Spinal cord (tissue), 10 donors: ENCODE measurements around the gene EQTN. TPM values are rescaled to one million over a fixed set of nuclear protein-coding genes. Genes with fewer than 3 reads are reported as not detected.
"Not testable (repeated sequence)": the region's sequence is repeated elsewhere in the genome, so short reads cannot be mapped to it uniquely, and the experiment has no call there.

Experiments
- DNase-seq, 6 donors: peaks; one replicate each; pipeline versions ENCODE4 v3.0.0 to v3.0.0-alpha.2; 2013 to 2015; ENCODE audit warnings: low spot score in 6 of 6, low read depth in 4 of 6
- H3K27ac ChIP-seq: one replicate; pipeline ENCODE4 v1.5.1; 2013; ENCODE audit warnings: low read depth, low read length, control low read depth
- H3K27me3 ChIP-seq: one replicate; pipeline ENCODE4 v1.6.1; 2013; ENCODE audit warnings: low read length; ENCODE audit not compliant: control insufficient read depth, insufficient read depth
- H3K36me3 ChIP-seq: one replicate; pipeline ENCODE4 v1.6.1; 2013; ENCODE audit warnings: low read length; ENCODE audit not compliant: control insufficient read depth, insufficient read depth
- H3K4me1 ChIP-seq: one replicate; pipeline ENCODE4 v1.6.1; 2013; ENCODE audit warnings: low read length; ENCODE audit not compliant: control insufficient read depth, insufficient read depth
- H3K4me3 ChIP-seq: one replicate; pipeline ENCODE4 v1.5.1; 2013; ENCODE audit warnings: low read depth, low read length, control low read depth
- H3K9me3 ChIP-seq: one replicate; pipeline ENCODE4 v1.6.1; 2013; ENCODE audit warnings: low read length; ENCODE audit not compliant: control insufficient read depth, insufficient read depth
- WGBS: methylation state at CpG from one replicate; pipeline ENCODE4 v1.1.5; 2013; ENCODE audit warnings: missing lambda C conversion rate; ENCODE audit not compliant: insufficient coverage; 5-methylcytosine and 5-hydroxymethylcytosine counted together
- polyA plus RNA-seq, 2 donors: library from polyadenylated mRNA; unstranded; fragments of 120-200 nt; gene quantifications; one replicate each; pipeline ENCODE4 v1.2.1, GENCODE V29; 2013; ENCODE audit not compliant: insufficient read length in 2 of 2
- total RNA-seq, 2 donors: library from RNA; depleted of rRNA in 1 of 2; stranded (reverse); fragments of 120-200 nt in 1 of 2; fragments of >200 nt in 1 of 2; gene quantifications; one replicate each; pipeline versions ENCODE4 v1.2.3 to v1.2.4, GENCODE V29; 2013 to 2014
- donor health status: healthy.

Gene EQTN
- total and polyA plus RNA-seq, 4 donors = 0.25 to 1.9 (median 0.47) TPM

DNA sequence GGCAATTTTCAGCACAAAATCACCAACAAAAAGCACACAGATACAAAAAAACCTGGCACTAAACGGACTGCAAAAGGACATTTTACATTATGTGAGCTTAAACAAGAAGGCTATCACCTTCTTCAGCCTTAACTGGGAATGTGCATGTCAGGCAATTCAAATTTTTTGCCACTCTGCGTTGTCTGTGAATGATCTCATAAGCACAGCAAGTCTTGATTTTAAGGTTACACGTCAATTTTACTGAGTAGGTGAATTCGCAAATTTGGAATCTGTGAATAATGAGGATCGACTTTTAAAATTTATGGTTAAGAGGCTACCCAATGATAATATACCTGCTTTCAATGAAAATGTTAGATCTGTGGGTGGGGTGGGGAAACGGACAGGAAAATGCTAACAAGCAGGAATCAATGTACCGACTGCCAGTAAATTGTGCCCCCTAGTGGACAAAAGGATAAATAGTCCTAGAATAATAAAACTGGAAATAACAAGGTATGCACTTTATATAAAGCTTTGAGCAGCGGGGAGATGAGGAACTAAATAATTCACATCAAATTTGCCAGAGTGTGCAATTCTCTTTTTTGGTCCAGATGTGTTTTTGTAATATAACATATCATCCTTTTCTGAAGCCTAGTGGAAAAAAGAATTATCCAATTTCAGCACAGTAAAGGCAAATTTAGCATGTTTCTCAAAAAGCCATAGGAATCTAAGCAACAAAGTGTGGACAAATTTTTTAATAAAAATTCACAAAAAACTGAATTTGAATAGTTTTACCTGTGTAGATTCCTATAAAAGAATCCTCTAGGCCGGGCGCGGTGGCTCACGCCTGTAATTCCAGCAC, 20.5 kb downstream of the EQTN start:
- Histone ChIP-seq H3K27me3 (no peaks in the 10 kb centered on the region), H3K9me3 (no peaks in the 10 kb centered on the region), H3K4me3 (peak overlapping the region; percentile 17), H3K27ac (no peak overlapping the region), H3K4me1 (no peaks in the 10 kb centered on the region), H3K36me3 (no peaks in the 10 kb centered on the region)
- 94% methylated on average over 4 of the region's 12 CpGs for WGBS
- DNase-seq = peak; percentile 48 to 94 (median 62)

DNA sequence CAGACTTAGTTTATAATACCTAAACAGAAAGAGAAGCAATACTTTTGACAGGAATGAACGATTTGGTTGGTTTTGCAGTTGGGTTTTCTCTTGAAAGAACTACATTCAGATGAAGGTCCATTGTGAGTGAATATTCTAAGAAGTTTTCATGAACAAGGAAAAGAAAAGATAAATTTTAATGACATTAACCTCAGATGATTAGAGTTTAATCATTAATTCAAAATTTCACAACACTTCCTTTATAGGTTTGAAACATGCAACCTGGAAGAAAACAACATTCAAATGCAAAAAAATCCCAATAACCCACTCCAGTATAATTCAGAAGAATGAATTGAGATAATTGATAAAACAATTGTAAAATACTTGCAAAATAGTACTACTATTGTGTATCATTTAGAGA, 23.8 kb downstream of the EQTN start:
- Histone ChIP-seq H3K27me3 (no peaks in the 10 kb centered on the region), H3K27ac (no peak overlapping the region), H3K9me3 (no peaks in the 10 kb centered on the region), H3K36me3 (no peaks in the 10 kb centered on the region), H3K4me1 (no peaks in the 10 kb centered on the region), H3K4me3 (no peak overlapping the region)
- no CpG with 5 or more reads among the region's 1 CpG for WGBS
- no peak for DNase-seq

DNA sequence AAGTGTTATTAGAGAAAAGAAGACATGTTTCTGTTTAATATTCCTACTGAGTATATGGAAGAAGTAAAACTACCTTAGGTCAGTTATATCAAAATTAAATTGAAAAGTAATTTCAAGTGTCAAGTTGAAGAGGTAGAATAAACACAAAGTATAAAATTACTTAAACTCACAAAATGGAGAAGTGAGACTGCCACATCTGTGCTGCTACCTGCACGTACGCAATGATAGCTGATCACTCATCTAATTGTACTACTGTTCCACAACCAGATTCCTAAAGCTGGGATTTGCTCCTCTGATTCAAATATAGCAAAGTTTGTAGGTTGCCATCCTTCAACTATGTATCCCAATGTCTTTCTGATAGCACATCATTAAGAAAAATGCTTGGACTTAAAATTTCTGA, 24.8 kb downstream of the EQTN start:
- no peaks in the 10 kb centered on the region for H3K27me3 ChIP-seq
- H3K36me3 ChIP-seq = no peaks in the 10 kb centered on the region
- 100% methylated on average over 2 of the region's 2 CpGs for WGBS
- no peaks in the 10 kb centered on the region for H3K4me1 ChIP-seq
- no peak overlapping the region for H3K4me3 ChIP-seq
- no peak overlapping the region for H3K27ac ChIP-seq
- no peak for DNase-seq
- no peaks in the 10 kb centered on the region for H3K9me3 ChIP-seq

DNA sequence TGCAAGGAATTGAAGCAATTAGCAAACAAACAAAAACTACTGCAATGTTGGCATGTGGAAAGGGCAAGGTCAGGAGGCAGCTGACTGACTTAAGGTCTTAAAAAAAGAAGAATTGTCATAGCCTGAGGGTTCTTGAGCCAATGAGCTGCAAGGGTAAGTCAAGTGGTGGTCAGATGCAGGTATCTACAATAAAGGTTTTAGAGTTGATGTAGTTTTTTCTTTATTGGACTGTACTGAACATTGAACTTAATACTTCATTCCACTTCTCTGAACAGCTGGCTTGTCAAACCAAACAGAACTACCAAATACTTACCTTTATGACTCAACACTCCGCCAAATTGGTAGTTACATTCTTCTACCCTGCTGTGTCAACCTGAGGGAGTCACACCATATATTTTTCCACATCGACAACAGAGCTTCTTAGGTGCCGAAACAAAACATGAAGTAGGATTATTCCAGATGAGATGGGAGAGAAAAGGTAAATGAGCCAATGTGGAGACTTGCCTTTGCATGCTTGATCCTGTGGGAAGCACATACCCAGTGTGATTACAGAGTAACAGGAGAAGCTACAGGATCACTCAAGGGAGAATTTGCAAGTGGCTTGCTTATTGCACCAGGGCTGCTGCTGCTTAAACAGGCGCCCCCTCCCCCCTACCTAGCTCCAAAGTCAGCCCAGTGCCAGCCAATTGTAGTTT, 35.3 kb downstream of the EQTN start:
- WGBS = 33% methylated on average over 1 of the region's 4 CpGs
- DNase-seq = no peak
- H3K27ac ChIP-seq = no peak overlapping the region
- H3K4me3 ChIP-seq = no peak overlapping the region
- no peaks in the 10 kb centered on the region for H3K27me3 ChIP-seq
- no peaks in the 10 kb centered on the region for H3K36me3 ChIP-seq
- no peaks in the 10 kb centered on the region for H3K9me3 ChIP-seq
- no peaks in the 10 kb centered on the region for H3K4me1 ChIP-seq

DNA sequence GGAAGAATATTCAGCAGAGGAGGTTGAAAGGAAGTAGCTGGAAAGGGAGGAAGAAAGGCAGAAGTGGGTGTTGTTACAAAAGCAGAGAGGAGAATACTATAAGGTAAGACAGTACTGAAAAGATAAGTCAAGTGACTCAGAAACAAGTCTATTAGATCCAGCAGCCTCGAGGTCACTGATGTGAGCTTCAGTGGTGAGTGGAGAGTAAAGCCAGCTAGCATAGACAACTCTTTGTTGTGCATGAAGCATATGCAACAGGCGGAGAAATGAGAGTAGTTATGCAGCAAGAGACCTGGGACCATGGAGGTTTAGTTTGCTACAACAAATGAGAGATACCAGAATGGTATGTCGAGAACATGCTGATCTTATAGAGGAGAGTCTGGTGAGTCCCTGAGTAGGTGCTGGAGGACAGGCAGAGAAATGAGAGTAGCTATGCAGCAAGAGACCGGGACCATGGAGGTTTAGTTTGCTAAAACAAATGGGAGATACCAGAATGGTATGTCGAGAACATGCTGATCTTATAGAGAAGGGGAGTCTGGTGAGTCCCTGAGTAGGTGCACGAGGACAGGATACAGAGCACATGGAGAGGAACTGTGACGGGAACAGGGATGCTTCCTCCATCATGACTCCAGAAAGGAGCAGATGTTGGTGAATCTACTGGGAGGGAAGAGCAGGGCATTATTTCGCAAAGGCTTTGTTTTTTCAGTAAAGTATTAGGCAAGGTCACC, 36.0 kb downstream of the EQTN start:
- no peak overlapping the region for H3K27ac ChIP-seq
- no peaks in the 10 kb centered on the region for H3K4me1 ChIP-seq
- H3K9me3 ChIP-seq = no peaks in the 10 kb centered on the region
- 84% methylated on average over 7 of the region's 8 CpGs for WGBS
- H3K27me3 ChIP-seq = no peaks in the 10 kb centered on the region
- H3K36me3 ChIP-seq = no peaks in the 10 kb centered on the region
- DNase-seq = no peak
- H3K4me3 ChIP-seq = no peak overlapping the region

DNA sequence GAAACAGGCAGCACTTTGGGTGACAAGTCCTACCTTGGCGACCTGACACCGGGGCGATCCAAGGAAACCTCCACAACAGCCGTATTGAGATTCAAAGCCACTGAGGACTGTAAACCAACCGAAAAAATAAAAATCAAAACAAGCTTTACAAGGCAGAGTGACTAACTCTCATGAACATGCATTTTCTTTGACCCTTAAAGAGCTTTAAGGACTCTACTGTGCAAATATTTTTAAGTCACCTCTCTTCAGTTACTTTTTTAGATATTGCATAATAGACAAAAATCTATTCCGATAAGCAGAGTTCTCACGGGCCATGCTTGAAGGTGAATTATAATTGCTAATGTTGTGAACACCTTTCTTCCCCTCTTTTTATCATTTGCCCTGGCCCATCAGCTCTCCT, 38.3 kb downstream of the EQTN start:
- H3K27ac ChIP-seq = no peak overlapping the region

DNA sequence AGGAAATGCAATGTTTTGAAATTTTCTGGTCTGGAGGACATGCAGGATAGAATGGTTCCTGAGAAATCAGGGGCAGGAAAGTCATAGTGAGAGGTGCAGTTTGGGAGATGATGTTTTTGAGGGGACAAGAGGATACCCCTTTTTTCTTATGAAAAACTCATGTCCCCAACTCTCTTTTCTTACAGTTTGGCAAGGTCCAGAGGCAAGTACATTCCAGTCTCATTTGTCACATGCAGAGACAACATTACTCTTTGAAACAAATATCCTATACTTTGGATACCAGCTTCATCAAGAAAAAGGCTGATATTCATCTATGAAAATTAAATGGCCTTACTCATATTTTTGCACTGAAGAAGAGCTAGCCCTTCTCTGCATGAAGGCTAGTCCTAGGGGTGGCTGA, 48.2 kb downstream of the EQTN start:
- Histone ChIP-seq H3K36me3 (no peaks in the 10 kb centered on the region), H3K9me3 (no peaks in the 10 kb centered on the region), H3K27me3 (no peaks in the 10 kb centered on the region), H3K27ac (no peak overlapping the region), H3K4me1 (no peaks in the 10 kb centered on the region), H3K4me3 (no peak overlapping the region)
- no peak for DNase-seq

More for the DNA sequence above, 38.3 kb downstream of the EQTN start:
- Histone ChIP-seq H3K4me1 (no peaks in the 10 kb centered on the region), H3K27me3 (no peaks in the 10 kb centered on the region), H3K9me3 (no peaks in the 10 kb centered on the region), H3K4me3 (no peak overlapping the region), H3K36me3 (no peaks in the 10 kb centered on the region)
- no peak for DNase-seq
- 97% methylated on average over 5 of the region's 7 CpGs for WGBS

DNA sequence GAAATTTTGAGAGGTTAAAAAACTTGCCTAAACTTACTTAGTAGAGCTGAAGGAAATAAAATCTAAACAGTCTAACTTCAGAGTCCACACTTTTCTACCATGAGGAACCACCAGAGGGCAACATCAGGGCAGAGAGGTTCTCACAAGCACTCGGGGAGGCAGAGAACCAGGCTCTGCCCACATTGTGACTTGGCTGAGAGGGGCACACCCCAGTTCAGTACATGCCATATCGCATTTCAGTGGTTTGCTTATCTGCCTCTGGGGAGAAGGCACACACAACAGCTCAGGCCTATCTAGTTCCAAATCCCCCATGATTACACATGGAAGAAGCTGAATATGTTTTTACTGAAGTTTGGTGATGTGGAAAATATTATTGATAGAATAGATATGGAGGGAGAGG, 49.2 kb downstream of the EQTN start:
- DNase-seq = peak in 2 of 6 donors; percentile 2 to 4
- Histone ChIP-seq H3K27ac (no peak overlapping the region), H3K4me1 (no peaks in the 10 kb centered on the region), H3K27me3 (no peaks in the 10 kb centered on the region), H3K36me3 (no peaks in the 10 kb centered on the region), H3K4me3 (no peak overlapping the region), H3K9me3 (no peaks in the 10 kb centered on the region)
- 14% methylated on average over 1 of the region's 2 CpGs for WGBS

DNA sequence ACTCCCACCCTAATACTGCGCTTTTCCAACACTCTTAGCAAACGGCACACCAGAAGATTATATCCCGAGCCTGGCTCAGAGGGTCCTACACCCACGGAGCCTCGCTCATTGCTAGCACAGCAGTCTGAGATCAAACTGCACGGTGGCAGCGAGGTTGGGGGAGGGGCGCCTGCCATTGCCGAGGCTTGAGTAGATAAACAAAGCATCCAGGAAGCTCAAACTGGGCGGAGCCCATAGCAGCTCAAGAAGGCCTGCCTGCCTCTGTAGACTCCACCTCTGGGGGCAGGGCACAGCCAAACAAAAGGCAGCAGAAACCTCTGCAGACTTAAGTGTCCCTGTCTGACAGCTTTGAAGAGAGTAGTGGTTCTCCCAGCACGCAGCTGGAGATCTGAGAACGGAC, 57.3 kb downstream of the EQTN start:
- not testable (repeated sequence) for H3K36me3 ChIP-seq, H3K4me3 ChIP-seq, DNase-seq, H3K27ac ChIP-seq, H3K9me3 ChIP-seq, H3K27me3 ChIP-seq, H3K4me1 ChIP-seq
- WGBS = 84% methylated on average over 12 of the region's 12 CpGs
